ENCODE data around the gene RARA.
A peak's percentile ranks its signal among the peaks of the same experiment; 100 is the strongest.
"Not testable (repeated sequence)": the region's sequence is repeated elsewhere in the genome, so short reads cannot be mapped to it uniquely, and the experiment has no call there.

RARA gene

DNA sequence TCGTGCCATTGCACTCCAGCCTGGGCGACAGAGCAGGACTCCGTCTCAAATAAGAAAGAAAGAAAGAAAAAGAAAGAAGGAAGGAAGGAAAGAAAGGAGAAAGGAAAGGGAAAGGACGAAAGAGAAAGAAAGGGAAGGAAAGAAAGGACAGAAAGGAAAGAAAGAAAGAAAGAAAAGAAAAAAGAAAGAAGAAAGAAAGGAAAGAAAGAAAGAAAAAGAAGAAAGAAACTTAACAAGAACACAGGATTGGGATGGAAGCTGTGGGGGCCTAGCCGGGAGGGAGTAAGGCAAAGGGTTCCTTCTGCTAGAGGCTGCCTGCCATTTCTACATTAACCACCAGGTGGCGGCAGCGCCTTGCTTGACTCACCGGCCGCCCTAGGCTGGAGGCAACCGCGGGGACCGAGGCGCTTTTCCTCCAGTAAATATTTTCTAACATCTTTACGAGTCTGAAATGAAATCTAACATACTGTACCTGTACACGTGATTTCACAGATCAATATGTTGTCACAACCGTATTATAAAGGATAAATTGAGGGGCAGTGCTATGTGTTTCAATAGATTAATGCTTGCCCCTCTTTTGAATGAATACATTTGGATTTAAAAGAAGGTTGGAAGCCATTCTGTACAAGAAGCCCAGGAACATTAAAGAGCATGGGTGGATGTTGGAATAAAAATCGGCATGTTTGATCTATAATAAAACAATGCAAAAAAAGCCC, 49.5 kb downstream of the RARA start:
- DNase-seq (ENCODE audit: low spot score), result peak; percentile 82

DNA sequence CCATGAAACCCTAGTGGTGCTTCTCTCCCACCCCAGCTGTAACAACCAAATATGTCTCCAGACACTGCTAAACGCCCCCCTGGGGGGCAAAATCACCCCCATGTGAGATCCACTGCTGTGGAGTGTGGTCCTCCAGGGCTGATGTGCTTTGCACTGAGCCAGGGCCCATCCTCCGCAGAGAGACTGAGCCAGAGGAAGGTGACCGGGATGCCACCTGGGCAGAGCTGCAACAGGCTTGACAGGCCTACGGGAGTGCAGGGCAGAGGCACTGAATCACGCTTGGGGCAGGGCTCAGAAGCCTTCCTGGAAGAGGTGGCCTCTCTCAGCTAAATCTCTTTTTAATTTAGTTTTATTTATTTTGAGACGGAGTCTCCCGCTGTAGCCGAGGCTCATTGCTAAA, 51.1 kb downstream of the RARA start:
- no peak for DNase-seq (ENCODE audit: low spot score)

DNA sequence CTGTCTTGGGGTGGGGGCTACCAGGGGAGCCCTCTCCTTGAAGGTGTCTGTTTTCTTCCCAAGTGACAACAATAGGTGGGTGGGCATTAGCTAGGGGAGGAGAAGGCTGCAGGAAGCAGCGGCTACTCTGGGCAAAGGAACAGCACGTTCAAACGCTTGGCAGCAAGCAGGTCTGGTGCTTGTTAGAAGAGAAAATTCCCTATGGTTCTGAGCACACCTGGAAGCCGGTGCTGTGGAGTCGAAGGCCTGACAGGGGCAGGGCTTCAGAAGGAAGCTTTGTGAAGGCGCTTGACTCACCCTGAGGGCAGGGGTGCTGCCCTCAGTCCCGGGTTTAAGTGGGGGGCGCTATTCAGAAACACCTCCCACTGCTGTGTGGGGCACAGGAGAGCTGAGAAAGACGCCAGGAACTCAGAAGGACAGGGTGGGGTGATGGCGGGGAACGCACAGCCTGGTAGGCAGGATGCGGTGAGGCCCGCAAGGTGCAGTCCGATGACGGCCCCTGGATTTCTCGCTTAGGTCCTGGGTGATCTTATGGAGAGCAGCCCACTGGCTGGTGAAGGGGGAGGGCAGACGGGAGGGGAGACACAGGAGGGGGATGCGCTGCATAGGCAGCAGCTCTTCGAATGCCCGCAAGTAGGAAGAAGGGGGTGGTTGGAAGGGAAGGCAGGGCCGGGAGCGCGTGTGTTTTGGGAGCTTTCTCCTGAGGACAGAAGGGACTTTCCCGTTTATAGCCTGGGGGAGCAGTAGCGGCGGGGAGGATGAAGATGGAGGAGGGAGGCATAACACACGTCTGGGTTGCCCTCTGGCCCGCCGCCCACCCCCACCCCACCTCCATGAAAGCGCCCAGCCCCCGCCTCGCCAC, 52.3 kb downstream of the RARA start:
- no peak for DNase-seq (ENCODE audit: low spot score)

DNA sequence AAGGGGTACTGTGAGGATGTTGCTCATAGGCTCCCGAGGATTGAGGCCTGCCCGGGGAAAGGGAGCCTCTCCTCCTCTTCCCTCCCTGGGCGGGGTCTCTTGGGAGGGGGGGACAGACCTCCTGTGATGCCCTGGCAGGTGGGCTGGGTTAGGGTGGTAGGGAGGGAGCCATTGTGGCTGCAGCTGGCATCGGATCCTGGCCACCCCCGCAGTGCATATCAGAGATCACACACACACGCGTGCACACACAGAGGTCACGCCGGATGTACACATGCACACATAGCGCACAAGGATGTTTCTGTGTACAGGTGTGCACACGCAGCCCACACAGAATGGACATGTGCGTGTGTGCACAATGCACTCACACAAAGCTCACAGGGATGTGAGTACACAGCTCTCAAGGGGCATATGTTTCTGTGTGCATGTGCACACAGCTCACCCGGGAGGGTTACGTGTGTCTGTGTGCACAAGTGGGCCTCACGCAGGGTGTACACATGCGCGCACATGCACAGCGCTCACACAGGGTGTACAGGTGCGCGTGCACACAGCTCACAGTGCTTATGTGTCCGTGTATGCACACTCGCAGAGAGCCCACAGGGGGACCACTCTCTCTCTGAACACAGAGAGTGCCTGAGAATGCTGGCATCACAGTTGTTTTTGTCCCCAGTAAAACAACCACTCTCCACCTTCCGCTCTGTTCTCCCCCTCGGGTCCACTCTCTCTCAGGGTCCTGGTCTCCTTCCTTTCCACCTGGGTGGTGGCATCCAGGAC, 53.1 kb downstream of the RARA start:
- DNase-seq (ENCODE audit: low spot score), result no peak

DNA sequence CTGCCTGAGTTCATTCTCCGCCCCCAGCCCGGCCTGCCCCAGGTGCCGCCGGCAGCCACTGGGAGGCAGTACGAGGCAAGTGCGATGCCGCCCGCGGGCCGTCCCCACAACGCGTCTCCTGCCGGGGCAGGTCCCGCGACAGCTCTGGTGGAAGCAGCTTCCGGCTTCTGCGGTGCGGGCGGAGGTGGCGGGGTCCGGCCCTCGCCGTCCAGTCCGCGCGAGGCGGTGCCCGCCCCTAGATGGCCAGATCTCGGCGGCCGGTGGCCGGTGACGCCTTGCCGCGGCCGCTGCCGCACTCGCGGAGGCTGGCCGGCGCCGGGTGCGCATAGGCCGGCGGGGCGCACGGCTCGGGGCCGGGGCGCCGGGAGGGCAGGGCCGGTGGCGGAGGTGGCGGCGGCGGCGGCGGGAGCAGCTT, 53.7 kb downstream of the RARA start:
- no peak for DNase-seq (ENCODE audit: low spot score)

DNA sequence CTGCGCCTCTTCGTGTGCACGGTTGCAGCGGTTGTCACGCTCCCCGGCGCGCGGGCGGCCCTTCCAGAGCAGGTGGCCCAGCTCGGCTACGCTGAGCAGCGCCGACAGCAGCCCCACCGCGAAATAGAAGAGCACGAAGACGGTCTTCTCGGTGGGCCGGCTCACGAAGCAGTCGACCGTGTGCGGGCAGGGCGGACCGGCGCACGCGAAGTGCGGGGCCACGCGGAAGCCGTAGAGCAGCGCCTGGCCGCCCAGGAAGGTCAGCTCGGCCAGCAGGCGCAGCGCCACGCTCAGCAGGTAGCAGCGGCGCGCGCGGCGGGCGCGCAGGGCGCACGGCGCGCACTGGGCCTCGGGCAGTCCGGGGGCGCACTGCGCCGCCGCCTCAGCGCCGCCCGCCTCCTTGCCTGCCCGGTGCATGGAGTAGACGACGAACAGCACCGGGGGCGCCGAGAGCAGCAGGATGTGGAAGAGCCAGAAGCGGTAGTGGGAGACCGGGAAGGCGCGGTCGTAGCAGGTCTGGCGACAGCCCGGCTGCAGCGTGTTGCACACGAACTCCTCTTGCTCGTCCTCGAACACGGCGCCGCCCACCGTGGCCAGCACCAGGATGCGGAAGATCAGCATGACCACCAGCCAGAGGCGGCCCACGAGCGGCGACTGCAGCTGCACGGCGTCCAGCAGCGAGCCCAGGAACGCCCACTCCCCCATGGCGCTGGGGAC, 54.3 kb downstream of the RARA start:
- DNase-seq (ENCODE audit: low spot score), result no peak

DNA sequence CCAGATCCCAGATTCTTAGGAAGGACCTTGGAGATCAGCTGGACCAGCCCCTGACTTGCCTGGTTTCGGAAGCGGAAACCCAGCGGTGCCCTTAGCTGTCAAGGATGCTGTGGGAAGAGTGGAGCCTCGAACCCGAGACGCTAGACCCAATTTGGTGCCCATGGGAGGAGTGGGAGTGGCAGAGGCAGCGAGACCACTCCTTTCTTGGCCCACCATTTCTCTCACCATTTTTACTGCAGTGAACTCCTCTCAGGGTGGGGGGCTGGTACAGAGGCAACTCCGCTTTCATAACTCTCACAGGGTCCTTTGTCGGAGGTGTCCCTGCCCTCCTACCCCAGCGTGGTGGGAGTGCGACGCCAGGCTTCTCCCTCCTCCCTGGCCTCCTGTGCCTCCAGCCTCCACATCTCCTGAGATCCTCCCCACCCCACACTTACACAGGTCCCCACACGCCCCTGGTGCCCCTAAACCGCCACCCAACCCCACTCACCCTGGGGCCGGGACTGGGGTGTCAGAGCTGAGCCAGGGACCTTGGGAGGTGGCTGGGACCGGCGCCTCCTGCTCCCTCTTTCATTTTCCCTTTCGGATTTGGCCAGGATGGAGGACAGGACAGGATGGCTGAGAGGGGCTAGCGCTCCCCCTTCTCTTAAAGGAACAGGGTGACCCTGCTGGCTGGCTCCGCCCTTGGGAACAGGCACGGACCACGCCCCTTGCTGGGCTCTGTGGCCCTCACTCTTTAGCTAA, 55.3 kb downstream of the RARA start, which contains the start of gene GJD3:
Gene GJD3 (minus strand): TSS at position 617 of the 741 bp plus-strand sequence. CDS start 922 bp downstream, outside the sequence.
- no peak for DNase-seq (ENCODE audit: low spot score)

DNA sequence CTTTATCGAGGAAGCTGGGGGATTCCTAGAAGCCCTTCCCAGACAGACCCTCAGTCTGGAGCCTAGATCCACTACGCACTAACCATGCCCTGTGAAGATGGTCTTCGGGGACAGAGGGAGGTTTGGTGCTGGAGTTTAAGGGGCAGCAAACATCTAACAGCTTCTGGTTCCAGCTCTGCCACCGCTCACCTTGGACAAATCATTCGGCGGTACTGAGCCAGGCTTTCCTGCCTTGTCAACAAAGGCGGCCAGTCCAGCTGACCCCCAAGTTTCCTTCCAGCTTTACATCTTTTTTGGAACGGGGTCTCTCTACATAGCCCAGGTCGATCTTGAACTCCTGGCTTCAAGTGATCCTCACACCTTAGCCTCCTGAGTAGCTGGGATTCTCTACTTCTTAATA, 55.9 kb downstream of the RARA start:
- DNase-seq (ENCODE audit: low spot score), result no peak

DNA sequence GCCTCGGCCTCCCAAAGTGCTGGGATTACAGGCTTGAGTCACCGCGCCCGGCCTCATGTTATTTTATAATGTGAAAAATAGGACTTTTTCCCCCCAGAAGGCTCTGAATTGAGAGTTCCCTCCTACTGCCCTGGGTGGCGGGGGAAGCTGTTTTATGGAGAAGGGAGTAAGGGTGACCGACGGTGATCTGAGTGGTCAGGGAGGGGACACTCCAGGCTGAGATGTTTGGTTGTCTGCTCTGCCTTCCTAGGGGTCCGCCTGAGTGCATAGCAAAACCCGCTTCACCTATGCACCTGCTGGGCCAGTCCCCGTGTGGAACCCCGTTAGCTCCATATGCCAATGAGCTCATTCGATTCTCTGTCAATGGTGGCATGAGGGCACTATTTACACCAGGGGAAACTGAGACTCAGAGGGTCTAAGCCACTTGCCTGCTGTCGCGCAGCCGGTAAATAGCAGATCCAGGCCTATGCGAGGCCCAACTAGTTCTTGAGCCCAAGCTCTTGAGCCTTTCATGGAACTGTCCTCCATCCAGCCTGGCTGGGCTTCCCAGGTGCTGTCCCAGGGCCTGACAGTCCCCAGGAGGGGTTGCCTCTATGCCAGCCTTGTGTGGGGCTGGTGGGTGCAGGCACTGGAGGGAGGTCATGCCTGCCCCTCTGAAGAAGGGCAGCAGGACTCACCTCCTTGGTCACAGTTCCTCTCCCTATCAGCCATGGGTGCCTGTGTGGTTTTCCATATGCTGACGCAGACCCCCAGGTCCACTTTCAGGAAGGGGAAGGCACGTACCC, 57.3 kb downstream of the RARA start:
- no peak for DNase-seq (ENCODE audit: low spot score)

DNA sequence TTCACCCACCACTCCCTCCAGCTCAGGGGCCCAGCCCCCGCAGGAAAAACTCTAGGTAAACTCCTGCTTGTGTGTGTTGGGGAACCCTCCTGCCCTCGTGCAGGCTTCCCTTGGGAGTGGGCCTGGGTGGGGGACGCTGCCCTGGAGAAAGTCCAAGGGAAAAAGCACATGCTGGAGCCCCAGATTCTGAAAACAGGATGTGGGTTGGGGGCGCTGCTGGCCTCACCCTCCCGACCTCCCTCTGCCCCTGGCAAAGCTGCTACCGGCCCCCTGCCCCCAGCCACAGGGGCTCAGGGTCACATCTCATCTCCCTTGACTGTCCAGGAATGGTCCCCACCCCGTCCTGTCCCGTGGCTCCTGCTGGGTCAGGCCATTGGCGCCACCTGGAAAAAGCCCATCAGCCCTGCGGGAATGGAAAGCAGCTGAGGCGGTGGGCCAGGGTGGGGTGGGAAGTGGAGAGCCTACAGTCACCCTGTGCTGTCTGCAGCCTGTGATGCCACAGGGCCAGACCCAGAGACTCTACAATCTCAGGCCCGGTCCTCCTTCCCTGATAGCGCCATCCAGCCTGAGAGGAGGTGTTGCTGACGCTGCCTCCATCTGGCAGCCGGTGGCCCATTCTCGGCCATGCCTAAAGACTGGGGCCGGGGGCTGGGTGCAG, 58.0 kb downstream of the RARA start:
- no peak for DNase-seq (ENCODE audit: low spot score)

DNA sequence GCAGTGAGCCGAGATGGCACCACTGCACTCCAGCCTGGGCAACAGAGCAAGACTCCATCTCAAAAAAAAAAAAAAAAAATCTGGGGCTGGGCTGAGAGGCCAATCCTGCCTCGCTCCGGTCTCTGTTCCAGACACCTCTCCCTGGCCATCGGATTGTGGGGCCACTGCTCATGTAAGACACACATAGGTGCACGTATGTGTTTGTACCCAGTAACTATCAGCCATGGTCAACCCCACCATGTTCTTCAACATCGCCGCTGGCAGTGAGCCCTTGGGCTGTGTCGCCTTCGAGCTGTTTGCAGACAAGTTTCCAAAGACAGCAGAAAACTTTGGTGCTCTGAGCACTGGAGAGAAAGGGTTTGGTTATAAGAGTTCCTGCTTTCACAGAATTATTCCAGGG, 58.7 kb downstream of the RARA start:
- not testable (repeated sequence) for DNase-seq (ENCODE audit: low spot score)

DNA sequence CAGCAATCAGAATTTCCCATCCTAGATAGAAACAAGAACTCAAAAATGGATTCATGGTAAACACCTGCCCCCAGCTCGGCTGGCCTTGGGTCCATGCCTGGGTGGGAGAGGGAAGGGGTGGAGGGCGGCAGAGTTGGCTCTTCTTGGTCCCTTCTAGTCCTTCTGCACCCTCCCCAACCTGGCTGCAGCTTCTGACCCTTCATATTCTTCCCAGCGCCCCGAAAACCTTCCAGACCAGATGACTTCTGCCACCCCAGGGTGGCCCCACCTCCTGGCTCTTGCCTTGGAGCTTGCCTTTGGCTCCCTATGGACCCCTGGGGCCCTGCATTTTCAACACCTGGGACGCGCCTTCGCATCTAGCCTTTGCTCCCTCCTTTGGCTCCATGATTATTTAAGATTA, 60.9 kb downstream of the RARA start:
- no peak for DNase-seq (ENCODE audit: low spot score)

DNA sequence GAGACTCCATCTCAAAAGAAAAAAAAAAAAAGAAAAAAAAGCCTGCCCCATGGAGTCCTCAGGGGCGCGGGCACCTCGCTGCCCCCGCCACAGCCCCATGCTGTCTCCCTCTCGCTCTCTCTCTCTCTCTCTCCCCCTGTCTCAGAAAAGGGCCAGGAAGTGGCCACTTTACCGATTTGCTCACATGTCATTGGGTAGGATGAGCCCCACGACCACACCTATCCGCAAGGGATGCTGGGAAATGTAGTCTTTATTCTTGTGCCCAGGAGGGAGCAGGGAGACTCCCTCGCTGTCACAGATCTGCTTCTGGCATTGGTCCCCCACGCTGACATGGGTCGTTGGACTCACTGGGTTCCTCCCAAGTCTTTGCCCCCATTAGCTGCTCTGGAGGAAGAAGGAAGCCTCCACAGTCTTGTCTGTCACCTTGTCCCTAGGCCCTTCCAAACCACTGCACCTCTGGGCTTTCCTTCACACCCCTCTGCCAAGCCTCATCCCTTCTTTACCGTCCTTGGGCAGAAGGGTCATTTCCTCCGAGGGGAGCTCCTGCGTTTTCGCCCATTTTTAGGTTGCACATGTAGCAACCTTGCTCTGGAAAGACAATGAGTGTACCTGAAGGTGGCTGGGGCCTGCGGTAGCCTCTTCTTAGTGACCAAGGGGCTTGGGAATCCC, 62.4 kb downstream of the RARA start:
- DNase-seq (ENCODE audit: low spot score), result peak; percentile 38

DNA sequence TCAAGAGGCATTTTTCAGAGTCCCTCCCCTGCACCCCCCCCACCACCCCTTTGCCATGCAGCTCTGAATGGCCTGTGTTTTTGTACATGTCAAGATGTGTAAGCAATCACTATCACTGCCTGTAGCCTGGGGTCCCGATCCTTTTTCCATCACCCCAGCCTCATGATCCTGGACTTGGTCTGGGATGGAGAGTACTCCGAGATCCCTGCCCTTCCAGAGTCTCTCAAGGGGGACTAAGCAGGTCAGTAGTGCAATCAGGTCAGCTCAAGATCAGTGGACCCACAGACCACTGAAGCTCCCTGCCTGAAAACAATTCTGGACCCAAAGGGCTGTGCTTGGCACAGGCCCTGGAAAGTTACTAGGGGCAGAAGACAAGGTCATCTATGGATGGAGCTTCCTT, 63.1 kb downstream of the RARA start:
- no peak for DNase-seq (ENCODE audit: low spot score)

DNA sequence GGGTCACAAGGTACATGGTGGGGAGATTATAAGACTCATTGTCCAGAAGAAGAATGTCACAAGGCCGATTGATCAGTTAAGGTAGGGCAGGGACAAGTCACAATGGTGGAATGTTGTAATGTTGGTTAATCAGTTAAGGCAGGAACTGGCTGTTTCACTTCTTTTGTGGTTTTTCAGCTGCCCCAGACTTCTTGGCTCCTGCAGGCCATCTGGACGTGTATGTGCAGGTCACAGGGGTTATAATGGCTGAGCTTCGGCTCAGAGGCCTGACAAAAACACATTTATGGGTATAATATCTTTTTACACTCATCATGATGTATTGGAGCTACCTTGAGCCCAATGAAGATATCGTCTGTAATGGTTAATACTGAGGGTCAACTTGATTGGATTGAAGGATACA, 63.7 kb downstream of the RARA start:
- not testable (repeated sequence) for DNase-seq (ENCODE audit: low spot score)

DNA sequence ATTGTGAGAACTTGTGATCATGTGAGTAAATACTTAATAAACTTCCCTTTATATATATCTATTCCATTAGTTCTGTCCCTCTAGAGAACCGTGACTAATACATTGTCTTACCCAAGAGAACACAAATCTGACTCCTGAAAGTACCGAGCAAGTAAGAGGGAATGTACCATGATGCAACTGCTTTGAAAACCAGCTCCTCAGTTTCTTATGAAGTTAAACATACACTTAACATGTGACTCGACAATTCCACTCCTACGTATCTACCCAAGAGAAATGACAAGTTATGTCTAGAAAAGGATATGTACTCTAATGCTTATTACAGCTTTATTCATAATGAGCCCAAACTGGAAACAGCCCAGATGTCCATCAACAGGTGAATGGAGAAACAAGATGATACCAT, 64.3 kb downstream of the RARA start:
- no peak for DNase-seq (ENCODE audit: low spot score)

DNA sequence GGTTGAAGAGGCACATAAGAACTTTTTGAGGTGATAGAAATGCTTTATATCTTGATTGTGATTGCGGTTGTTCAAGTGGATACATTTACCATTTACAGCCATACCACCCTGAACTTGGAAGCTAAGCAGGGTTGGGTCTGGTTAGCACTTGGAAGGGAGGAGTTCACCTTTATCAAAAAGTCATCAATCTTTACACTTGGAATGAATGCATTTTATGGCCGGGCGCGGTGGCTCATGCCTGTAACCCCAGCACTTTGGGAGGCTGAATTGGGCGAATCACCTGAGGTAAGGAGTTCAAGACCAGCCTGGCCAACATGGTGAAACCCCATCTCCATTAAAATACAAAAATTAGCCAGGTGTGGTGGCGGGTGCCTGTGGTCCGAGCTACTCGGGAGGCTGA, 65.0 kb downstream of the RARA start:
- DNase-seq (ENCODE audit: low spot score), result no peak

DNA sequence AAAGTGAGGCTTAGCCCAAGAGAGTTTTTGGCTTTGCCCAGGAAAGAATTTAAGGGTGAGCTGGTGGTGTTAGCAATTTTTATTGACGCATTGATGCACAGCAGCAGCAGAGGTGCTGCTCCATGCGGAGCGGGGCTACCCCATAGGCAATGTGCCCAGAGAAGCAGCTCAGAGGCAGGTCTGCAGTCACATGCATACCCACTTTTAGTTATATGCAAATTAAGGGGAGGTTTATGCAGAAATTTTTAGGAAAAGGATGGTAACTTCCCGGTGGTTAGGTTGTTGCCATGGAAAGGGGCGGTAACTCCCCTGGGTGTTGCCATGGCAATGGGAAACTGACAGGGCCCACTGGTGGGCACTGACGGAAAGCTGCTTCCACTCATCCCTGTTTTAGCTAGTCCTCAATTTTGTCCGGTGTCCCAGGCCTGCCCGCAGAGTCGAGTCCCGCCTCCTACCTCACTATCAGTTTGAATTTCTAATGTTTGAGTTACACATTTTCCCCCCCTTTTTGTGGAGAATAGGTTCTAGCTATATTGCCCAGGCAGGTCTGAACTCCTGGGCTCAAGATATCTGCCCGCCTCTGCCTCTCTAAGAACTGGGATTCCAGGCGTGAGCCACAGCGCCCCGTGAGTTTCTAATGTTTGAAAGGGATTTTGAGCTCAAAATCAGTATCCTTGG, 66.0 kb downstream of the RARA start:
- DNase-seq (ENCODE audit: low spot score), result no peak

DNA sequence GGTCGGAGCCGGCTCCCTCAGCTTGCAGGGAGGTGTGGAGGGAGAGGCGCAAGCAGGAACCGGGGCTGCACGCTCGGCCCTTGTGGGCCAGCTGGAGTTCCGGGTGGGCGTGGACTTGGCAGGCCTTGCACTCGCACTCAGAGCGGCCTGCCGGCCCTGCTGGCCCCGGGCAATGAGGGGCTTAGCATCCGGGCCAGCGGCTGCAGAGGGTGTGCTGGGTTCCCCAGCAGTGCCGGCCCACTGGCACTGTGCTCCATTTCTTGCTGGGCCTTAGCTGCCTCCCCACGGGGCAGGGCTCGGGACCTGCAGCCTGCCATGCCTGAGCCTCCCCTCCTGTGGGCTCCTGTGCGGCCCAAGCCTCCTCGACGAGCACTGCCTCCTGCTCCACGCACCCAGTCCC, 66.8 kb downstream of the RARA start:
- not testable (repeated sequence) for DNase-seq (ENCODE audit: low spot score)

All from hematopoietic multipotent progenitor cell treated with erythropoietin and hydrocortisone succinate and interleukin-3 and kit ligand, for 15 days (in vitro differentiated cells).